Stimulated activated CD4-positive, alpha-beta T cell treated with anti-CD3 and anti-CD28 coated beads, TNF-alpha, amount 100 ng/mL, for 24 hours (primary cell): Measurements from ENCODE around the gene KLHL12.

Experiments used
- DNase-seq, 3 experiments: peaks; one replicate each; pipeline ENCODE4 v3.0.0-alpha.2; 2020; ENCODE audit warnings: low read depth in 3 of 3

Gene KLHL12

DNA sequence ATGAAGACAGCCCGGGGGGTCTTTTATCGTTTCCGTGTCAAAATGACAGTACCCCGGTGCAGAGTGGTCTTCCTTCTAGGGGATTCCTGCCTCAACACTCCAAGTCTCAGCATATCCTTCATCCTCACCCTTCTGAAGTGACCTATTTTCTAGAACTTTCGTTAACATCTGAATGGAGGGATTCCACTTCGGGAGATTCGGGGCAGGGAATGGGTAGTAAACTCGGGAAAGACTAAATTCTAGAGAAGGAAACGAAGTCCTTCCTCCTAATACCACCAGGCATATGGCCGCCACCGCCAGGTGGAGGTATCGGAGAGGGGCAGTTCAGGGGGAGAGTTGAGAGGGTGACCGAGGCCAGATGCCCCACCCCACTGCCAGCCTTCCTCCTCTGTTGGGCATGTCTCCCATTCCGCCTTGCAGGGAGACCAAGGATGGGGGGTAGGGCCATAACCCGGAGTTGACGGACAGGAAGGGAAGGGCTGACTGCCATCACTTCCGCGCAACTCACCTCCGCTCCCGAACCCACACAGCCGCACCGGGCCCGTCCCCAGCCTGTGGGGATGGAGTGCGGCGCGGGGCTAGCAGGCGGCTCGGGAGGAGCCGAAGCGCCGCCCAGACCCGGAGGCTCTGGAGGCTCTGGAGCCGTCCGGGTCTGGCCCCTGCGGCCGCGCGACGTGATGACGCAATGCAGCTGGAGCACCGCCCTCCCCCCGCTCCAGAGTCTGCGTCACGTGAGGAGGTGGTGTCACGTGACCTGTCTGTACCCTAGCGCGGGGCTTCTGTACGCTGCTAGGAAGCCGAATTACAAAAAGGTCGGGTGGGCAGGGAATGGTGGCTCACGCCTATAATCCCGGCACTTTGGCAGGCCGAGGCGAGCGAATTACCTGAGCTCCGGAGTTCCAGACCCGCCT is at the start of gene KLHL12:
TSS of gene KLHL12 (minus strand) at position 654 of the 911 bp plus-strand sequence. CDS start 2,072 bp downstream, outside the sequence.
- DNase-seq, result peak; percentile 90 to 94 (median 92)

GRCh38 chr1:202976633-202977032 is 49.6 kb upstream of the KLHL12 start:
- no peak for DNase-seq

GRCh38 chr1:202974856-202975255 is 47.8 kb upstream of the KLHL12 start:
- DNase-seq, result no peak

GRCh38 chr1:202972046-202972445 is 45.0 kb upstream of the KLHL12 start:
- DNase-seq, result no peak

DNA sequence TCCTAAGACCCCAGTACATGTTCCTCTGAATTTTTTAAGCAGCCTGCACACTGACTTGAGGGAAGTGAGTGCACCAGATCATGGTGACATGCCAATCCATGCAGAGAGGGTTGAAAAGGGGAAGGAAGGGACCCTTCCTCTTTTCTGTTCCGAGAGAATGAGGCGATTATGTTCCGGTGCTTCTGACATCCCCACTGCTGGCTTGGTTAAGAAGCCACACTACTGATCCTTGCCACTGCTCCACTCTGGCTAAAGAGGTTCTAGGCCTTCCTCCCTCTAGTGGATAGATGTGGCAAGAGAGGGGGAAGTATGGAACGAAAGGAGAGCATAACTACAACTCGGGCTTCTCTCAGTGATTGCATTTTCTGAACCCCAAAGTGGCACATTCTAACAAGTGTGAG is 41.9 kb upstream of the KLHL12 start:
- DNase-seq, result no peak

DNA sequence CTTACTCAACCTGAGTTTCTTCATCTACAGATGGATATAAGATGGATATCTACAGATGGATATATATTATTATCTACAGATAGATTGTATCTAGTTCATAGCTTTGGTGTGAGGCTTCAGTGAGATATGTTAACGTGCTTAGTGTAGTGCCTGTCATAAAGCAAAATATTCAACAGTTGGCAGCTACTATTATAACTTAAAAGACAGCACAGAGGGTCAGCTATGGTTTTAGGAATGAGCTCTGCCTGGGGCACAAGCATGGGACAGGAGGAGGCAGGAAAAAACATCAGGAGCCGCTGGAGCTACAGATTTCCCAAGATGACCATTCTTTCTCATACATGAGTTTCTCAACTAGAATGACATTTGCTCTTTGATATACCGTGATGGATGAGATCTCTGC is 41.3 kb upstream of the KLHL12 start:
- no peak for DNase-seq

GRCh38 chr1:202967684-202968281 is 40.7 kb upstream of the KLHL12 start:
- no peak for DNase-seq

DNA sequence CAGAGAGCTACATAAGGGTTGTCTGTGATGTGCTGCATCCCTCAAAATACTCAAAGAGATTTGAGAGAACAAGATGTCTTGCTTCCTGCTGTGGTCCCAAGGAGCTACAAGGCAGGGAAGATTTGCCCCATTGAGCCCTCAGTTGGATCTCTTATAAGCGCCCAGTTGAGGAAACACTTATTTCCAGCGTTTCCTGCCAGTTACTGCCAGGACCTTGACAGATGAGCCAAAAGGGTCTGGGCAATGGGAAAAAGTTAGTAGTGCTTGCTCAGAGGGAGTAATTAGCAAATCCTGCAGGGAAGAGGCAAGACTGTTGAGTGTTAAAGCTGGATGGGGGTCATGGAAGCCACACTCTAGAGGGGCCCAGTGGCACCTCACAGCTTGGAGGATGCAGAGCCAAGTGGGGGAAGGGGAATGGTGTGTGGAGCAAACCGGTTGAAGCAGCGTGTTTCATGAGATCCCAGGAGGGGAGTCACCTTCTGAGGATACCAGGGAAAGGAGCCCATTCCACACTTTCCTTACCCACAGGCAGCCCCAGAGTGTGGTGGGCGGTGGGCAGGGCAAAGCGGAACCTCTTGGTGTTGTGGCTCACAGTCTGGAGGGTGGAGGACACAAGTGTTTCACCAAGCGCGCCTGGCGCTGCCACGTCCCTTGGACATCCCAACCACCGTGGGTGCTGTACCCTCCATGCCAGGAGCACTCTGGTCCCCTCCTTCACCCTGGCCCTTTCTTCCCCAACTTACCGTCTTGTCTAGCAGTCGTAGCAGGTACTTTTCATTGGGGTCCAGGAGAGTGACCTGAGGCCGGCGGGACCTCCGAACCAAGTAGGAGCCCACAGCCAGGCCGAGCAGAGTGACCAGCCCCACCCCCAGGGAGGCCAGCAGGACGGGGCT is 39.2 kb upstream of the KLHL12 start:
- DNase-seq, result no peak

DNA sequence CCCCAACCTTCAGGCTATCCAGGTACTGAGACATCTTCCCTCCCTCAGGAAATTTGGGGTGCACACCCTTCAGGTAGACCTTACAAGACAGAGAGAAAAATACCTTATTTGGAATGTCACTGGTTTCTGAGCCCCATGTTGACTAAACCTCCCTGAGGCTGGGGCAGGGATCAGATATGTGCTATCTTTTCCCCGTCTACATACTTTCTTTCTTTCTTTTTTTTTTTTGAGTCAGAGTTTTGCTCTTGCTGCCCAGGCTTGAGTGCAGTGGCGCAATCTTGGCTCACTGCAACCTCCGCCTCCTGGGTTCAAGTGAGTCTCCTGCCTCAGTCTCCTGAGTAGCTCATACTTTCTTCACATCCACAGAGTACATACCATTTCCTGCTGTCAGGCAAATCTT is 38.4 kb upstream of the KLHL12 start:
- DNase-seq, result no peak

DNA sequence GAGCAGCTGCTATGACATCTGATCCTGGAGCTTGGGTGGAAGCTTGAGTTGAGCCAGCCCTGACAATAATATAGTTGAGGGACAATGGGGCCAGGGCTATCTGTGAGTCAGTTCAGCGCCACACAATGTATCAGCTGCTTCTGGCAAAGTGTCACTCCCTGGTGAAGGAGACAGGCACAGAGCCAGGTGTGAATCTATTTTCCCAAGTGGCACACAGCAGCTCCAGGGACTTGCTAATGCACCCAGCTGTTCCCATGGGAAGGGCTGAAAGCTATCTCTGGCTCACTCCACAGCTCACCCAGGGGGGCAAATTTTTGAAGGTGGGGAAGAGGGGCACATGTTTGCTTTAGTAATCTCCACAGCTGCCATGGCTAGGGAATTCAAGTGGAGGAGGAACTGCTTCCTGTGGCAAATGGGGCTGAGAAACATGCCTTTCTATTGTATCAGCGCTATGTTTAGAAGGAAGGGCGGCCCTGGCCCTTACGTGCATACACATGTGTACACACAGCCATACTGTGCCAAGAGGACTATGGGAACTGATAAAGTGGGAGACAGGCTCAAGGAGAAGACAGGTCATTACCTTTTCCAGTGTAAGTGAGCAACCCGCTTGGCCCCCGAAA is 37.9 kb upstream of the KLHL12 start:
- no peak for DNase-seq

GRCh38 chr1:202961220-202961880 is 34.3 kb upstream of the KLHL12 start:
- no peak for DNase-seq

GRCh38 chr1:202959276-202959620 is 32.2 kb upstream of the KLHL12 start:
- no peak for DNase-seq

DNA sequence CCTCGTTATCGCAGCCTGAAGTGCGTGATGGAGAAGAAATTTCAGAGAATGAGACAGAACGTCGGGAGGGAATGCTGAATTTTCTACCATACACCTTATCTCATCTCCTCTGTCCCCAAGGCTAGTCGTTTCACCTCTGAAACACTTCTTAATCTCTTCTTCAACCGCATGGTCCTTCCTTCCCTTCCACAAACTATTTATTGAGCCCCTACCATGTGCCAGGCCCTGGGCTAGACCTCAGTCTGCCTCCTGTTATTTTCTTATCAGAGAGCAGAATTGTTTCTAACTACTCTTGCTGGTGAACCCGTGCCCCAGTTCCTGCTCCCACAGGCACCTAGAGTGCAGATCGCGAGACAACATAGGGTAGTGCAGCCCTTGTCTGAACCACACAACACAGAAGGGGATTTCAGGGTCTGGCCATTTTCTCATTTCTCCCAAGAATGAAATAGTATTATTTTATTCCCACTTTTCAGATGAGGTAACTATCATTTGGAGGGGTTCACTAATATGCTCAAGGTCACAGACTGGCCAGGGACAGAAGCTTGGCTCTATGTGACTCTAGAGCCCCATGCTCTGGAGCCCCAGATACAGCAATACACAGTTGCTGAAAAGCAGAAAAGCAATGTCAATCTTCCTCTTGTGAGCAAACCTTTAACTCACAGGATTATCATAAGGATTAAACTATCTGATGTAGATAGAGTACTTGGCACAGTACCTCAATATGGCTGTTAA is 31.7 kb upstream of the KLHL12 start:
- no peak for DNase-seq

DNA sequence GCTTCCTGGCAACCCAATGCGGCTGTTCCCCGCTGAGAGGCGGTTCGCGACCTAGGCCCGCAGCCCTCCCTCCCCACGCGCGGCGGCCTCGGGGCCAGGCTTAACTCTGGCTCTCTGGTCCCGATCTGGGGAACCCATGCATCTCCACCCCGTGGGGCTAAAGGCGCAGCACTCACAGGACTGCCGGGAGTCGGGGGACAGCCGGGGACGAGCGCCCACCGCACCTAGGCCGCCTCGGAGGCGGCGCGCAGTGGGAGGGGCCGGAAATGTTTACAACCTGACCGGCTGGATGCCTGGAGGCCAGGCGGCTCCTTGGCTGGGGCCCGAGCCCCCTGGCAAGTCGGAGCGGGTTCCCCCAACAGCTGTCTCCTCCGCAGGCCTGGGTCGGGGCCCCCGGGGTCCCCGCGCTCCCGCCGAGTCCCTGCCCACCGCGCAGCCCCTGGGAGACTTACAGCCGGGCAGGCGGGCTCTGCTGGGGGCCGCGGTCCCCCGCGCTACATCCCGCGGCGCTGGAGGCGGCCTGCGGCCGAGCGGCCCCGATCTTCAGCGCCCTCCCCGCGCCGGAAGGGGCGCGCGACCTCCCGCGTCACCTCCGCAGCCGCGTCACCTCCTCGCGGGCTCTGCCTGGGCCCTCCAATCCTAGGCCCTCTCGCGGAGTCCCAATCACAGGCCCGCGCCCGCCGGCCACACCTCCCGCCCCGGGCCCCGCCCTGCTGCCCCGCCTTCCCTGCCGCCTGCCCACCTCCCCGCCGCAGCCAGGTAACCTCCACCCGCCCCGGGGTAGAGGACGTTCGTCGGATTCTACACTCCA is 30.9 kb upstream of the KLHL12 start, which contains the start of gene ADIPOR1:
TSS of gene ADIPOR1 (minus strand) at position 580 of the 811 bp plus-strand sequence. CDS start 7,242 bp downstream, outside the sequence.
- peak; percentile 85 to 92 (median 86) for DNase-seq

GRCh38 chr1:202956969-202957368 is 29.9 kb upstream of the KLHL12 start:
- DNase-seq, result no peak

DNA sequence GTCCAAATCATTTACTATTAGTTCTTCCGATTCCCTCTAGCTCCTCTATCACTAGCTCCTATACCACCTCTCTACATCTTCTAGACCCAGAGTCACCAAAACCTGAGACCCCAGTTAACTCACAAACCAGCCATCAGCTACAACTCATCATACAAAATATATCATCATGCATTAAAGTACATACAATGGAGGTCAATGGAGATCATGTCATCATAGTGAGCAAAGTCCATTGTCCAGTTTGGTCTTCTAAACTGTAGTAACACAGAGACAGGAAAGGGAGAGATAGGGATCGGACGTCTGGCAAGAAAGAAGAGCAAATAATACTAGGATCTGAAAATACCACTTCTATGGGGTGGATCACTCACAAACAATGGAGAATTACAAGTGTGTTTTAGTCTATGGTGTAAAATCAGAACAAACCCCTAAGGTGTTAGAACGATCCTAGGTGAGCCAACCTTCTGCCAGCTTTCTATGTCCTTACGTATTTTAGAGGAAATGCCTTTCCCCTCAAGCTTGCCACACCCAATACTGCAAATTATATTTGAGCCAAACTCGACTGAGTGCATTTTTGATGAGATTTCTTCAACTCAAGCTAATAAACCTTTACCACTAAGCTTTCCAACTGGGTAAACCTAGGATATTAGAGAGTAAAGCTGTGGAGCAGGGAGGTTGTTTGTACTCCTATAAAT is 27.2 kb upstream of the KLHL12 start:
- no peak for DNase-seq

DNA sequence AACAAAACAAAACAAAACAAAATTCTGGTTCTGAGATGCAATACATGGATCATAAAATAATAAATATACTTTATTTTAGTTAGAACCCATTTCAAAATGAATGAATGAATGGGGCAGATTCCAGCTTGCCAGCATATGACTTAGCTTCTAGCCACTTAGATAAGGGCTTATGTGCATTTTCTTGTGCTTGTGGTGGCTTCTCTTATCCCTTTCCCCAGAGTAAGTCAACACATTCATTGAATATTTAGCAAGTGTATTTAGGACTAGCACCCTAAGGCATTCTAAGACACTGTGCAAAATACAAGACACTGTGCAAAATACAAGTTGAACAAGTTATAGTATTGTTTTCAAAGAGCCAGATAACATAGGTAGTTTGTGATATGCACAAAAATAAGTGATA is 26.4 kb upstream of the KLHL12 start:
- DNase-seq, result no peak

GRCh38 chr1:202952818-202953217 is 25.8 kb upstream of the KLHL12 start:
- no peak for DNase-seq

GRCh38 chr1:202952099-202952498 is 25.1 kb upstream of the KLHL12 start:
- DNase-seq, result no peak
